Measurements from ENCODE around the gene FEN1.

- TF ChIP-seq CTCF (IDR thresholded peaks at IDR 0.05; ENCODE audit: low read depth, low read length, poor library complexity, severe bottlenecking) (no peak), EZH2phosphoT487 (IDR thresholded peaks at IDR 0.05; ENCODE audit: borderline replicate concordance, low read length) (no peak)
Observed at GRCh38 chr11:61771985-61772455, 20.7 kb upstream of the FEN1 start.
